Mucosa of descending colon (tissue), 3 donors: ENCODE data around the gene XIST. TPM values are rescaled to one million over a fixed set of nuclear protein-coding genes. Genes with fewer than 3 reads are reported as not detected.
"Not testable (repeated sequence)": the region's sequence is repeated elsewhere in the genome, so short reads cannot be mapped to it uniquely, and the experiment has no call there.

ENCODE experiments used
- ATAC-seq: fragments of 200-7000 bp; cut with Tn5 transposase; one replicate; pipeline ENCODE4 v1.9.1; 2020; ENCODE audit warnings: mild to moderate bottlenecking, moderate library complexity
- DNase-seq, 3 donors: peaks; one replicate each; pipeline ENCODE4 v3.0.0-alpha.2; 2020
- H3K36me3 ChIP-seq: fragments of 200-600 bp; one replicate; pipeline ENCODE4 v1.8.0; 2021; ENCODE audit warnings: low read depth, mild to moderate bottlenecking
- H3K4me1 ChIP-seq: fragments of 200-600 bp; one replicate; pipeline ENCODE4 v1.8.0; 2021; ENCODE audit warnings: low read depth, mild to moderate bottlenecking
- H3K4me3 ChIP-seq: fragments of 200-600 bp; one replicate; pipeline ENCODE4 v1.8.0; 2021; ENCODE audit warnings: mild to moderate bottlenecking
- H3K9me3 ChIP-seq: fragments of 200-600 bp; one replicate; pipeline ENCODE4 v1.8.0; 2021; ENCODE audit warnings: mild to moderate bottlenecking
- CTCF ChIP-seq: fragments of 200-600 bp; IDR thresholded peaks from one replicate; pipeline ENCODE4 v1.8.0; 2022; ENCODE audit warnings: antibody characterized with exemption, mild to moderate bottlenecking
- intact Hi-C, 2 donors: fragments of 100-400 bp; cut with DNase I in 1 of 2; cut with micrococcal nuclease in 1 of 2; formaldehyde crosslinking; loops; one replicate each; pipeline versions ENCODE4 v1.11.0 to v1.11.1; 2022; cut with DNase I, micrococcal nuclease
- total RNA-seq, 3 donors: library from RNA; stranded (reverse); fragmentation: NEBNext Ultra II Directional in 2 of 3; extraction: Animal tissue kit (Norgen Biotek cat#: 25700) in 2 of 3; gene quantifications; one replicate each; pipeline versions ENCODE4 v1.2.1 to v1.2.4, GENCODE V29; 2021 to 2023
- donor health status: DM: no; HTN: no; CAD: no; lungs with moderate emphysema.
- donor health status: DM: no; HTN: no; CAD: no.
- donor health status: DM: no; HTN: yes; CAD: no.

XIST gene
- total RNA-seq, 3 donors from 2014 or later, result 1.1 to 231 (median 3.3) TPM

GRCh38 chrX:73817393-73818199, 34.9 kb downstream of the XIST start:
- no peaks in the 10 kb centered on the region for H3K36me3 ChIP-seq
- H3K4me1 ChIP-seq, result no peaks in the 10 kb centered on the region
- no peaks in the 10 kb centered on the region for H3K9me3 ChIP-seq
- intact Hi-C loops, result no loop called here
- ATAC-seq, result no peak
- no peak for TF ChIP-seq CTCF
- DNase-seq, result no peak
- H3K4me3 ChIP-seq, result no peak overlapping the region

GRCh38 chrX:73812256-73812655, 40.3 kb downstream of the XIST start:
- no peaks in the 10 kb centered on the region for H3K36me3 ChIP-seq
- DNase-seq, result no peak
- intact Hi-C loops, result no loop called here

GRCh38 chrX:73804109-73804508, 48.4 kb downstream of the XIST start:
- H3K9me3 ChIP-seq, ATAC-seq: not testable (repeated sequence)

More at GRCh38 chrX:73812256-73812655, 40.3 kb downstream of the XIST start:
- no peak for TF ChIP-seq CTCF
- Histone ChIP-seq H3K4me1 (no peaks in the 10 kb centered on the region), H3K4me3 (no peak overlapping the region), H3K9me3 (no peaks in the 10 kb centered on the region)
- ATAC-seq, result no peak

GRCh38 chrX:73799888-73800287, 52.6 kb downstream of the XIST start:
- DNase-seq (no peak), ATAC-seq (no peak)
- intact Hi-C loops, result no loop called here
- Histone ChIP-seq H3K4me3 (no peak overlapping the region), H3K9me3 (no peaks in the 10 kb centered on the region), H3K36me3 (no peaks in the 10 kb centered on the region), H3K4me1 (no peaks in the 10 kb centered on the region)
- no peak for TF ChIP-seq CTCF

More at GRCh38 chrX:73804109-73804508, 48.4 kb downstream of the XIST start:
- H3K4me1 ChIP-seq, DNase-seq, H3K4me3 ChIP-seq, intact Hi-C loops, H3K36me3 ChIP-seq: not testable (repeated sequence)

GRCh38 chrX:73792511-73792910, 60.0 kb downstream of the XIST start:
- H3K9me3 ChIP-seq, intact Hi-C loops, ATAC-seq, H3K4me3 ChIP-seq, H3K4me1 ChIP-seq, H3K36me3 ChIP-seq, DNase-seq: not testable (repeated sequence)

GRCh38 chrX:73785493-73785892, 67.0 kb downstream of the XIST start:
- DNase-seq (no peak), ATAC-seq (no peak)
- no peaks in the 10 kb centered on the region for H3K4me1 ChIP-seq
- no peaks in the 10 kb centered on the region for H3K9me3 ChIP-seq
- TF ChIP-seq CTCF, result no peak
- intact Hi-C loops, result no loop called here
- H3K36me3 ChIP-seq, result no peaks in the 10 kb centered on the region
- H3K4me3 ChIP-seq, result no peak overlapping the region
